CD4-positive, CD25-positive, alpha-beta regulatory T cell (primary cell): ENCODE results near the gene LCE1D. TPM values are rescaled to one million over a fixed set of nuclear protein-coding genes. Genes with fewer than 3 reads are reported as not detected.

Experiments
- ATAC-seq, 2 donors: fragments of 150-1000 bp; cut with Tn5 transposase; one replicate each; pipeline ENCODE4 v1.10.0; 2021; ENCODE audit warnings: low read depth in 2 of 2, moderate number of reproducible peaks in 2 of 2, moderate library complexity in 1 of 2
- DNase-seq, 3 donors: peaks; one replicate each; pipeline versions ENCODE4 v3.0.0 to v3.0.0-alpha.2; 2012 to 2022; ENCODE audit warnings: mixed read lengths in 1 of 3
- H3K27ac ChIP-seq: one replicate; pipeline ENCODE4 v1.7.0; 2013; ENCODE audit warnings: mild to moderate bottlenecking, low read length; ENCODE audit not compliant: insufficient read depth, poor library complexity, severe bottlenecking
- H3K27me3 ChIP-seq: one replicate; pipeline ENCODE4 v1.7.0; 2013; ENCODE audit warnings: low read length; ENCODE audit not compliant: control insufficient read depth, insufficient read depth
- H3K36me3 ChIP-seq: one replicate; pipeline ENCODE4 v1.7.0; 2013; ENCODE audit warnings: mild to moderate bottlenecking, low read length, moderate library complexity; ENCODE audit not compliant: control insufficient read depth, insufficient read depth
- H3K4me1 ChIP-seq: 2 replicates; pipeline ENCODE4 v1.7.0; 2013; ENCODE audit warnings: mild to moderate bottlenecking, low read length; ENCODE audit not compliant: insufficient read depth, control insufficient read depth, poor library complexity, severe bottlenecking
- H3K4me3 ChIP-seq: one replicate; pipeline ENCODE4 v1.7.0; 2013; ENCODE audit warnings: low read depth, mild to moderate bottlenecking, low read length, moderate library complexity
- H3K9me3 ChIP-seq, 2 experiments: 1 replicate in 1 of 2; 2 replicates in 1 of 2; pipeline ENCODE4 v1.7.0; 2013; ENCODE audit warnings: low read length in 2 of 2, mild to moderate bottlenecking in 1 of 2, moderate library complexity in 1 of 2; ENCODE audit not compliant: control insufficient read depth in 2 of 2
- H3K27ac Mint-ChIP-seq, 3 donors: one replicate each; pipeline ENCODE4 v1.8.0; 2020 to 2022; ENCODE audit warnings: mild to moderate bottlenecking in 3 of 3, mixed read lengths in 3 of 3, moderate library complexity in 2 of 3
- H3K27me3 Mint-ChIP-seq: one replicate; pipeline ENCODE4 v1.8.0; 2022; ENCODE audit warnings: mild to moderate bottlenecking, mixed read lengths
- H3K36me3 Mint-ChIP-seq: one replicate; pipeline ENCODE4 v1.8.0; 2020; ENCODE audit warnings: mixed read lengths
- H3K4me1 Mint-ChIP-seq, 4 donors: one replicate each; pipeline ENCODE4 v1.8.0; 2020 to 2022; ENCODE audit warnings: mixed read lengths in 4 of 4, mild to moderate bottlenecking in 1 of 4
- H3K4me3 Mint-ChIP-seq, 4 donors: one replicate each; pipeline ENCODE4 v1.8.0; 2020 to 2022; ENCODE audit warnings: mild to moderate bottlenecking in 4 of 4, mixed read lengths in 4 of 4, moderate library complexity in 3 of 4
- H3K9me3 Mint-ChIP-seq, 7 donors: one replicate each; pipeline ENCODE4 v1.8.0; 2020 to 2022; ENCODE audit warnings: mixed read lengths in 7 of 7, mild to moderate bottlenecking in 3 of 7, moderate library complexity in 2 of 7
- polyA plus RNA-seq, 4 donors: library from polyadenylated mRNA; unstranded; fragments of 300-500 nt; fragmentation: Illumina TruSeq; gene quantifications; one replicate each; pipeline ENCODE4 v1.2.3, GENCODE V29; 2021
- total RNA-seq: library from RNA; stranded (reverse); gene quantifications from one replicate; pipeline ENCODE4 v1.2.3, GENCODE V29; 2022

Gene LCE1D
- total and polyA plus RNA-seq, 5 donors from 2014 or later = not detected

DNA sequence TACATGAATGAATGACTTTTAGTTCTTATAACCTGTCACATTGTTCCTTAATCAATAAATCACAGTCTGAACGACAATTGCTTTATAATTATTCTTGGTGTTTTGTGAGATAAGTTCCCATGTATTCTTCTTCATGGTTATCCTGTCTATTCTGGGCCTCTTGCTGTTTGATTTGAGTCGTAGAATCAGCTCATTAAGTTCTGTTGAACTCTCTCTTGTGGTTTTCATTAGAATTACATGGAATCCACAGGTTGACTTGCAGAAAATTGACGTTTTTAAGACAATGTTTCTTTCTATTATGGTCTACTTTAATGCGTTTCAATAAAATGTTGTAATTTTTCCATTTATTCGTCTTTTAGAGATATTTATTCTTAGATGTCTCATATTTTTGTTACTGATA lies 26.8 kb downstream of the LCE1D start:
- no peak overlapping the region for H3K4me3 ChIP-seq
- Mint-ChIP-seq H3K27ac (no peak overlapping the region), H3K27me3 (peaks cover 4% of the 10 kb centered on the region), H3K4me3 (no peak overlapping the region), H3K4me1 (no peaks in the 10 kb centered on the region), H3K36me3 (no peaks in the 10 kb centered on the region), H3K9me3 (peaks cover 0 to 1% (median 0%) of the 10 kb centered on the region in 7 donors)
- H3K27ac ChIP-seq = no peak overlapping the region
- H3K36me3 ChIP-seq = no peaks in the 10 kb centered on the region
- DNase-seq (no peak), ATAC-seq (no peak)
- no peaks in the 10 kb centered on the region for H3K4me1 ChIP-seq
- H3K9me3 ChIP-seq = no peaks in the 10 kb centered on the region
- H3K27me3 ChIP-seq = peaks cover 7% of the 10 kb centered on the region

DNA sequence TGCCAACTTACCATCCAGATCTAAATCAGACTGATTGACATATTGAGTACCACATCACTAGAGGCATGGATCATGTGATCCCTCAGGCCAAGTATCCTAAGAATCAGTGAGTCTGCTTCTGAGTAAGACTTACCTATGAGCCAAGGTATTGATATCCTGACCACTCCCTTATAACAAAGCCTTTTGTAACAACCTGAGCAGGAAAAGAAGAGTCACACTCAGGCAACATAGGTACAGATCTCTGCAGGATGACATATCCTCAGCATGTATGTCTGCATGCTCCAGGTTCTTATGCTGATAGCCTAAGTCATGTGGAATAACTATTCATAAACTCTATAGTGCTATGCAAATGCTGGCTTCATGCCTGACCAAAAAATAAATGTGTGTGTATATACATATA lies 28.4 kb downstream of the LCE1D start:
- Histone ChIP-seq H3K9me3 (no peaks in the 10 kb centered on the region), H3K27ac (no peak overlapping the region), H3K36me3 (no peaks in the 10 kb centered on the region), H3K4me3 (no peak overlapping the region), H3K4me1 (no peaks in the 10 kb centered on the region), H3K27me3 (peaks cover 7% of the 10 kb centered on the region)
- Mint-ChIP-seq H3K27me3 (peaks cover 8% of the 10 kb centered on the region), H3K27ac (no peak overlapping the region), H3K36me3 (no peaks in the 10 kb centered on the region), H3K9me3 (peaks cover 0 to 2% (median 0%) of the 10 kb centered on the region in 7 donors), H3K4me3 (no peak overlapping the region), H3K4me1 (no peaks in the 10 kb centered on the region)
- ATAC-seq = no peak
- no peak for DNase-seq

DNA sequence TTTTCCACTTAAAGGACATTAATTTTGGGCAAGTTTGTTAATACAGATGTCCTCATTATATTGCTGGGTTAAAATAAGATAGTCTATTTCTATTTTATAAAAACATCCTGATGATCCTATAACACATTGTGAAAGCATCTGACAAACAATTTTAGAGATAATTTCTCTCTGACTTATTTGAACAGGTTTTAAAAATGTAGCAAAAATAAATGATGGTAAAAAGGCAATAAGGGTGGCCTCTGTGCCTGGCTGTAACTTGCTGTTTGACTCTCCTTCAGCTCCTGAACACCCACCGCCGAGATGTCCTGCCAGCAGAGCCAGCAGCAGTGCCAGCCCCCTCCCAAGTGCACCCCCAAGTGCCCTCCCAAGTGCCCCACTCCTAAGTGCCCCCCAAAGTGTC lies 30.7 kb downstream of the LCE1D start, which contains the start of gene LCE1A:
Gene LCE1A (plus strand): TSS at position 301 of the 400 bp plus-strand sequence. CDS start 0 bp downstream, at position 301.
- H3K4me1 ChIP-seq = no peaks in the 10 kb centered on the region
- H3K4me1 Mint-ChIP-seq = no peaks in the 10 kb centered on the region
- H3K27ac ChIP-seq = no peak within 1 kb of the TSS
- peaks cover 0 to 3% (median 1%) of the 10 kb centered on the region in 7 donors for H3K9me3 Mint-ChIP-seq
- no peak within 1 kb of the TSS for H3K4me3 Mint-ChIP-seq
- DNase-seq (no peak), ATAC-seq (no peak)
- no peaks in the 10 kb centered on the region for H3K36me3 Mint-ChIP-seq
- H3K4me3 ChIP-seq = no peak within 1 kb of the TSS
- H3K9me3 ChIP-seq = no peaks in the 10 kb centered on the region
- no peaks in the 10 kb centered on the region for H3K36me3 ChIP-seq
- peaks cover 7% of the 10 kb centered on the region for H3K27me3 ChIP-seq
- H3K27ac Mint-ChIP-seq = no peak within 1 kb of the TSS
- peaks cover 9% of the 10 kb centered on the region for H3K27me3 Mint-ChIP-seq

DNA sequence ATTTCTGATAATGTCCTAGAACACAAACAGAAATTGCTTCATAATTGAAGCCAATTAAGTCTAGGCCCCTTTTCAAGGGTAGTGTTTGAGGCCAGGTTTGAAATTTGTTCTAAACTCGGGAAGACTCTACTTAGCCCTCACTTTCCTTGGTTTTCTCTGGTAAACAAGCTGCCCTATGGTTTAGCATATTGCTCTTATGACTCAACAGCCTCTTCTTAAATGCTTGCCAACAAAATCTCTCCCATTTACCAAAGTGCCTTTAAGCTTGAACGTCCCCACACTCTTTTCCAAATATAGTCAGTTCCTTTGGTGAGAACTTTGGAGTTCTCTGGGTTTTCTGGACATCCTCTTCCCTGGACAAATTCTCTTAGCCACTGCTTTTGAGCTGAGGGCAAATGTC lies 40.3 kb downstream of the LCE1D start:
- Mint-ChIP-seq H3K27ac (no peak overlapping the region), H3K4me3 (no peak overlapping the region), H3K9me3 (peaks cover 0 to 3% (median 0%) of the 10 kb centered on the region in 7 donors), H3K36me3 (no peaks in the 10 kb centered on the region), H3K4me1 (no peaks in the 10 kb centered on the region), H3K27me3 (peaks cover 27% of the 10 kb centered on the region)
- Histone ChIP-seq H3K27ac (no peak overlapping the region), H3K9me3 (no peaks in the 10 kb centered on the region), H3K4me1 (no peaks in the 10 kb centered on the region), H3K36me3 (no peaks in the 10 kb centered on the region), H3K4me3 (no peak overlapping the region), H3K27me3 (peaks cover 7% of the 10 kb centered on the region)
- DNase-seq (no peak), ATAC-seq (no peak)

DNA sequence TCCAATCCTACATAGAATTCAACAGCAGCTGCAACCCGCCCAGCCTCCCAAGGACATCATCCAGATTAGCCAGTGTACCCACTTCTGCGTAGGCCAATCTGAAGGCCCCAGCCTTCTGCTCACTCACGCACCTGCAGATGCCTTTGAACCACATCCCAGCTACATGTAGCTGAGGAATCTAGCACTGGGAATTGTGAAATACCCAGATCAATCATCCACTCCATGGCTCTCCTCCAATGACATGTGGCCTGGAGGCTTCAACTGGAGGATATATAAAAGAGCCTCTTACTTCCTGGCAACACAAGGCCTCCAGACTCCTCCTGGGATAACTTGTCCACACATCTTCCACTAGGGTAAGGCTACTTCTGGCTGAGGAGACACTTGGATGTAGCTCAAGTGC lies 46.0 kb downstream of the LCE1D start, which contains the start of gene LCE6A:
Gene LCE6A (plus strand): TSS at position 301 of the 400 bp plus-strand sequence. CDS start 665 bp downstream, outside the sequence.
- peaks cover 27% of the 10 kb centered on the region for H3K27me3 Mint-ChIP-seq
- H3K9me3 ChIP-seq = no peaks in the 10 kb centered on the region
- H3K4me1 ChIP-seq = no peaks in the 10 kb centered on the region
- no peaks in the 10 kb centered on the region for H3K36me3 Mint-ChIP-seq
- ATAC-seq (no peak), DNase-seq (no peak)
- peaks cover 10% of the 10 kb centered on the region for H3K27me3 ChIP-seq
- H3K4me1 Mint-ChIP-seq = no peaks in the 10 kb centered on the region
- no peak within 1 kb of the TSS for H3K27ac Mint-ChIP-seq
- H3K9me3 Mint-ChIP-seq = peaks cover 0 to 3% (median 0%) of the 10 kb centered on the region in 7 donors
- H3K4me3 Mint-ChIP-seq = no peak within 1 kb of the TSS
- no peak within 1 kb of the TSS for H3K4me3 ChIP-seq
- H3K27ac ChIP-seq = no peak within 1 kb of the TSS
- H3K36me3 ChIP-seq = no peaks in the 10 kb centered on the region

Other genes starting within 250 kb of the LCE1D start
- not detected for gene LCE3E, start 229.9 kb upstream of the LCE1D start, total RNA-seq
- not detected for gene LCE3E, start 229.9 kb upstream of the LCE1D start, polyA plus RNA-seq
- not detected for gene LCE3D, start 216.2 kb upstream of the LCE1D start, total RNA-seq
- not detected for gene LCE3D, start 216.2 kb upstream of the LCE1D start, polyA plus RNA-seq
- gene LCE3C, start 196.5 kb upstream of the LCE1D start, total RNA-seq = not detected
- gene LCE3C, start 196.5 kb upstream of the LCE1D start, polyA plus RNA-seq = not detected
- gene LCE3B, start 182.9 kb upstream of the LCE1D start, total RNA-seq = not detected
- not detected for gene LCE3B, start 182.9 kb upstream of the LCE1D start, polyA plus RNA-seq
- not detected for gene LCE3A, start 173.6 kb upstream of the LCE1D start, total RNA-seq
- not detected for gene LCE3A, start 173.6 kb upstream of the LCE1D start, polyA plus RNA-seq
- not detected for gene LCE2D, start 133.3 kb upstream of the LCE1D start, total RNA-seq
- gene LCE2D, start 133.3 kb upstream of the LCE1D start, polyA plus RNA-seq = not detected
- gene LCE2C, start 121.4 kb upstream of the LCE1D start, total RNA-seq = not detected
- not detected for gene LCE2C, start 121.4 kb upstream of the LCE1D start, polyA plus RNA-seq
- not detected for gene LCE2B, start 110.6 kb upstream of the LCE1D start, total RNA-seq
- gene LCE2B, start 110.6 kb upstream of the LCE1D start, polyA plus RNA-seq = not detected
- not detected for gene LCE2A, start 98.4 kb upstream of the LCE1D start, total RNA-seq
- gene LCE2A, start 98.4 kb upstream of the LCE1D start, polyA plus RNA-seq = not detected
- not detected for gene LCE4A, start 88.6 kb upstream of the LCE1D start, total RNA-seq
- gene LCE4A, start 88.6 kb upstream of the LCE1D start, polyA plus RNA-seq = not detected
- not detected for gene KPRP, start 38.7 kb upstream of the LCE1D start, total RNA-seq
- gene KPRP, start 38.7 kb upstream of the LCE1D start, polyA plus RNA-seq = not detected
- not detected for gene LCE1F, start 21.6 kb upstream of the LCE1D start, total RNA-seq
- gene LCE1F, start 21.6 kb upstream of the LCE1D start, polyA plus RNA-seq = not detected
- not detected for gene LCE1E, start 10.5 kb upstream of the LCE1D start, total RNA-seq
- not detected for gene LCE1E, start 10.5 kb upstream of the LCE1D start, polyA plus RNA-seq
- not detected for gene LCE1C, start 9.9 kb downstream of the LCE1D start, total RNA-seq
- gene LCE1C, start 9.9 kb downstream of the LCE1D start, polyA plus RNA-seq = not detected
- not detected for gene LCE1B, start 15.2 kb downstream of the LCE1D start, total RNA-seq
- gene LCE1B, start 15.2 kb downstream of the LCE1D start, polyA plus RNA-seq = not detected
- gene LCE1A, start 30.8 kb downstream of the LCE1D start, total RNA-seq = not detected
- not detected for gene LCE1A, start 30.8 kb downstream of the LCE1D start, polyA plus RNA-seq
- not detected for gene LCE6A, start 46.1 kb downstream of the LCE1D start, total RNA-seq
- gene LCE6A, start 46.1 kb downstream of the LCE1D start, polyA plus RNA-seq = not detected
- gene LCE7A, start 63.3 kb downstream of the LCE1D start, total RNA-seq = not detected
- gene LCE7A, start 63.3 kb downstream of the LCE1D start, polyA plus RNA-seq = not detected
- gene SMCP, start 81.6 kb downstream of the LCE1D start, total RNA-seq = not detected
- not detected for gene SMCP, start 81.6 kb downstream of the LCE1D start, polyA plus RNA-seq
- gene IVL, start 111.8 kb downstream of the LCE1D start, total RNA-seq = not detected
- not detected for gene IVL, start 111.8 kb downstream of the LCE1D start, polyA plus RNA-seq
- not detected for gene SPRR5, start 150.5 kb downstream of the LCE1D start, total RNA-seq
- gene SPRR5, start 150.5 kb downstream of the LCE1D start, polyA plus RNA-seq = not detected
- gene SPRR4, start 173.9 kb downstream of the LCE1D start, total RNA-seq = not detected
- gene SPRR4, start 173.9 kb downstream of the LCE1D start, polyA plus RNA-seq = not detected
- not detected for gene SPRR1A, start 187.4 kb downstream of the LCE1D start, total RNA-seq
- not detected for gene SPRR1A, start 187.4 kb downstream of the LCE1D start, polyA plus RNA-seq
- gene SPRR3, start 205.0 kb downstream of the LCE1D start, total RNA-seq = not detected
- gene SPRR3, start 205.0 kb downstream of the LCE1D start, polyA plus RNA-seq = not detected
- gene SPRR1B, start 234.5 kb downstream of the LCE1D start, total RNA-seq = not detected
- not detected for gene SPRR1B, start 234.5 kb downstream of the LCE1D start, polyA plus RNA-seq
- not detected for gene SPRR2D, start 244.4 kb downstream of the LCE1D start, total RNA-seq
- not detected for gene SPRR2D, start 244.4 kb downstream of the LCE1D start, polyA plus RNA-seq